IMR-90 (cell line): Measurements from ENCODE around the gene TUBGCP2. TPM values are rescaled to one million over a fixed set of nuclear protein-coding genes. Genes with fewer than 3 reads are reported as not detected.

Source experiments
- ATAC-seq: fragments of 200-7000 bp; cut with Tn5 transposase; 2 replicates; pipeline ENCODE4 v1.9.1; 2020; ENCODE audit warnings: low read depth, mild to moderate bottlenecking, moderate library complexity
- BruUV-seq: library from RNA; stranded (reverse); fragments of 400-500 nt; replicated peaks from 2 replicates; lab custom pipeline; 2021; lab: Mats Ljungman, UMichigan
- CTCF ChIA-PET: fragments of 300-600 bp; formaldehyde crosslinking; extraction: SDS; loops from one replicate; lab custom pipeline; 2021; ENCODE audit warnings: antibody characterized with exemption; lab: Yijun Ruan, JAX
- POLR2A ChIA-PET: fragments of 300-600 bp; sonication (Branson Sonifier 250); formaldehyde crosslinking; loops from one replicate; lab custom pipeline; 2022; ENCODE audit warnings: antibody characterized with exemption; ENCODE audit not compliant: unreplicated experiment; lab: Charles Lee
- DNase-seq: peaks from one replicate; pipeline ENCODE4 v3.0.0; 2013
- H2AFZ ChIP-seq: replicated peaks from 2 replicates; pipeline ENCODE3; 2013; ENCODE audit warnings: low read length, mild to moderate bottlenecking; ENCODE audit not compliant: poor library complexity
- H2AK5ac ChIP-seq: 2 replicates; pipeline ENCODE4 v1.6.1; 2013; ENCODE audit warnings: low read depth, low read length, inconsistent platforms
- H2AK9ac ChIP-seq: replicated peaks from 2 replicates; pipeline ENCODE3; 2013; ENCODE audit warnings: mild to moderate bottlenecking, low read depth, low read length, moderate library complexity; ENCODE audit not compliant: poor library complexity
- H2BK120ac ChIP-seq: 2 replicates; pipeline ENCODE4 v1.6.1; 2013; ENCODE audit warnings: low read depth, low read length, inconsistent platforms
- H2BK15ac ChIP-seq: 3 replicates; pipeline ENCODE4 v1.6.1; 2013; ENCODE audit warnings: low read depth, low read length, inconsistent platforms
- H2BK20ac ChIP-seq: 2 replicates; pipeline ENCODE4 v1.6.1; 2013; ENCODE audit warnings: low read depth, mild to moderate bottlenecking, inconsistent platforms, low read length, moderate library complexity
- H2BK5ac ChIP-seq: 2 replicates; pipeline ENCODE4 v1.6.1; 2013; ENCODE audit warnings: mild to moderate bottlenecking, low read depth, low read length, inconsistent platforms; ENCODE audit not compliant: poor library complexity, severe bottlenecking
- H3K14ac ChIP-seq: replicated peaks from 2 replicates; pipeline ENCODE4 v1.6.1; 2013; ENCODE audit warnings: low read depth, low read length, inconsistent platforms
- H3K18ac ChIP-seq: 2 replicates; pipeline ENCODE4 v1.6.1; 2013; ENCODE audit warnings: low read depth, low read length, control low read depth
- H3K23ac ChIP-seq: 2 replicates; pipeline ENCODE4 v1.6.1; 2013; ENCODE audit warnings: low read depth, low read length, inconsistent platforms
- H3K27ac ChIP-seq: 2 replicates; pipeline ENCODE4 v1.5.1; 2013; ENCODE audit warnings: mild to moderate bottlenecking, control low read depth, low read length; ENCODE audit not compliant: insufficient read depth
- H3K27me3 ChIP-seq: 2 replicates; pipeline ENCODE4 v1.6.1; 2013; ENCODE audit warnings: low read length; ENCODE audit not compliant: control insufficient read depth, insufficient read depth
- H3K36me3 ChIP-seq: 2 replicates; pipeline ENCODE4 v1.6.1; 2013; ENCODE audit warnings: low read length, mixed read lengths; ENCODE audit not compliant: control insufficient read depth, insufficient read depth
- H3K4ac ChIP-seq: 2 replicates; pipeline ENCODE4 v1.6.1; 2013; ENCODE audit warnings: low read depth, low read length, inconsistent platforms
- H3K4me1 ChIP-seq: 2 replicates; pipeline ENCODE4 v1.6.1; 2013; ENCODE audit warnings: low read length, mixed read lengths; ENCODE audit not compliant: control insufficient read depth, insufficient read depth
- H3K4me2 ChIP-seq: 2 replicates; pipeline ENCODE4 v1.6.1; 2013; ENCODE audit warnings: low read depth, mild to moderate bottlenecking, control low read depth, low read length, moderate library complexity
- H3K4me3 ChIP-seq: 2 replicates; pipeline ENCODE4 v1.5.1; 2013; ENCODE audit warnings: low read depth, mild to moderate bottlenecking, control low read depth, low read length, moderate library complexity; ENCODE audit not compliant: insufficient read depth
- H3K56ac ChIP-seq: 2 replicates; pipeline ENCODE4 v1.6.1; 2013; ENCODE audit warnings: low read length, inconsistent platforms; ENCODE audit not compliant: insufficient read depth; ENCODE audit errors: extremely low read depth
- H3K79me1 ChIP-seq, 2 experiments: 2 replicates each; pipeline ENCODE4 v1.6.1; 2013; ENCODE audit warnings: low read length in 2 of 2, inconsistent platforms in 1 of 2, low read depth in 1 of 2
- H3K9ac ChIP-seq: 2 replicates; pipeline ENCODE4 v1.6.1; 2013; ENCODE audit warnings: low read depth, low read length, control low read depth
- H3K9me1 ChIP-seq: 2 replicates; pipeline ENCODE4 v1.6.1; 2013; ENCODE audit warnings: low read length, inconsistent platforms; ENCODE audit not compliant: insufficient read depth
- H3K9me3 ChIP-seq: 2 replicates; pipeline ENCODE4 v1.6.1; 2013; ENCODE audit warnings: low read length; ENCODE audit not compliant: control insufficient read depth, insufficient read depth
- H4K20me1 ChIP-seq: 2 replicates; pipeline ENCODE4 v1.6.1; 2013; ENCODE audit warnings: low read length, inconsistent platforms; ENCODE audit not compliant: insufficient read depth
- H4K5ac ChIP-seq: 2 replicates; pipeline ENCODE4 v1.6.1; 2013; ENCODE audit warnings: mild to moderate bottlenecking, low read depth, low read length, control low read depth
- H4K8ac ChIP-seq, 2 experiments: 2 replicates each; pipeline ENCODE4 v1.6.1; 2013; ENCODE audit warnings: low read depth in 2 of 2, low read length in 2 of 2, control low read depth in 1 of 2, inconsistent platforms in 1 of 2
- H4K91ac ChIP-seq: 2 replicates; pipeline ENCODE4 v1.6.1; 2013; ENCODE audit warnings: low read depth, low read length, inconsistent platforms; ENCODE audit not compliant: insufficient read depth
- BHLHE40 ChIP-seq: fragments of 150-350 bp; IDR thresholded peaks from 2 replicates; pipeline ENCODE4 v1.6.1; 2016; ENCODE audit warnings: mild to moderate bottlenecking, low read depth, low read length
- CEBPB ChIP-seq: IDR thresholded peaks from 2 replicates; pipeline ENCODE4 v1.6.1; 2012; ENCODE audit warnings: low read depth, low read length, improper control_type of control experiment
- CHD1 ChIP-seq: IDR thresholded peaks from 2 replicates; pipeline ENCODE4 v1.6.1; 2012; ENCODE audit warnings: low read depth, low read length, improper control_type of control experiment
- FOS ChIP-seq: fragments of 150-350 bp; IDR thresholded peaks from 2 replicates; pipeline ENCODE4 v1.6.1; 2016; ENCODE audit warnings: low read depth, low read length
- MAFK ChIP-seq: IDR thresholded peaks from 2 replicates; pipeline ENCODE4 v1.6.1; 2012; ENCODE audit warnings: low read depth, low read length, improper control_type of control experiment
- MAZ ChIP-seq: IDR thresholded peaks from 2 replicates; pipeline ENCODE4 v1.6.1; 2012; ENCODE audit warnings: low read depth, mild to moderate bottlenecking, low read length, improper control_type of control experiment, moderate library complexity, borderline replicate concordance
- MXI1 ChIP-seq: IDR thresholded peaks from 2 replicates; pipeline ENCODE4 v1.6.1; 2012; ENCODE audit warnings: low read depth, mild to moderate bottlenecking, low read length, moderate library complexity, borderline replicate concordance
- NFE2L2 ChIP-seq: fragments of 150-350 bp; IDR thresholded peaks from 2 replicates; pipeline ENCODE4 v1.6.1; 2016; ENCODE audit warnings: low read depth, mild to moderate bottlenecking, low read length
- POLR2A ChIP-seq: IDR thresholded peaks from 2 replicates; pipeline ENCODE4 v1.6.1; 2012; ENCODE audit warnings: mild to moderate bottlenecking, low read depth, low read length
- RAD21 ChIP-seq: IDR thresholded peaks from 2 replicates; pipeline ENCODE4 v1.6.1; 2012; ENCODE audit warnings: low read length, improper control_type of control experiment
- RCOR1 ChIP-seq: IDR thresholded peaks from 2 replicates; pipeline ENCODE4 v1.6.1; 2012; ENCODE audit warnings: mild to moderate bottlenecking, low read length, improper control_type of control experiment; ENCODE audit not compliant: insufficient replicate concordance
- RFX5 ChIP-seq: IDR thresholded peaks from 2 replicates; pipeline ENCODE4 v1.8.0; 2012; ENCODE audit warnings: low read depth, mild to moderate bottlenecking, low read length, moderate library complexity
- SMC3 ChIP-seq: fragments of 150-350 bp; IDR thresholded peaks from 2 replicates; pipeline ENCODE4 v1.6.1; 2016; ENCODE audit warnings: low read depth, mild to moderate bottlenecking, antibody characterized with exemption, low read length, moderate library complexity
- WGBS, 2 experiments: methylation state at CpG; one replicate each; pipeline versions ENCODE4 v1.1.5 to v1.1.7; 2013; ENCODE audit warnings: missing lambda C conversion rate in 2 of 2; ENCODE audit not compliant: insufficient read length in 1 of 2; ENCODE audit errors: extremely low coverage in 2 of 2; 5-methylcytosine and 5-hydroxymethylcytosine counted together
- dilution Hi-C: fragments of 300-500 bp; cut with HindIII; formaldehyde crosslinking; loops from one replicate; pipeline ENCODE4 v1.14.3; 2018; ENCODE audit warnings: low sequenced_read_pairs; ENCODE audit not compliant: unreplicated experiment
- in situ Hi-C: fragments of 300-500 bp; cut with MboI; formaldehyde crosslinking; loops from 3 replicates; pipeline ENCODE4 v1.14.3; 2019; ENCODE audit warnings: low sequenced_read_pairs, inconsistent platforms, mixed read lengths
- intact Hi-C: fragments of 100-400 bp; cut with micrococcal nuclease; formaldehyde crosslinking; loops from 2 replicates; pipeline ENCODE4 v1.10.0; 2022
- polyA plus RNA-seq, 3 experiments: library from polyadenylated mRNA; depleted of rRNA; stranded (reverse); fragments of >200 nt; gene quantifications; 2 replicates each; pipeline ENCODE4 v1.2.3, GENCODE V29; 2012; ENCODE audit warnings: low replicate concordance in 1 of 3
- total RNA-seq: library from RNA; depleted of rRNA; stranded (reverse); fragments of >200 nt; gene quantifications from 2 replicates; pipeline ENCODE4 v1.2.3, GENCODE V29; 2012
- TF ChIP-seq, protein P1 (sequence below): fragments of 150-350 bp; IDR thresholded peaks from 2 replicates; pipeline ENCODE4 v1.6.1; 2016; ENCODE audit warnings: low read depth, mild to moderate bottlenecking, low read length, moderate library complexity, borderline replicate concordance
- TF ChIP-seq, protein P2 (sequence below): conservative IDR thresholded peaks from 2 replicates; pipeline ENCODE4 v1.5.1; 2012; ENCODE audit warnings: mild to moderate bottlenecking, low read depth, low read length, improper control_type of control experiment

TUBGCP2 gene
- total and polyA plus RNA-seq, 2 of the 4 experiments (the other 2 are of a cell fraction), result 48.1 to 72.6 TPM

DNA sequence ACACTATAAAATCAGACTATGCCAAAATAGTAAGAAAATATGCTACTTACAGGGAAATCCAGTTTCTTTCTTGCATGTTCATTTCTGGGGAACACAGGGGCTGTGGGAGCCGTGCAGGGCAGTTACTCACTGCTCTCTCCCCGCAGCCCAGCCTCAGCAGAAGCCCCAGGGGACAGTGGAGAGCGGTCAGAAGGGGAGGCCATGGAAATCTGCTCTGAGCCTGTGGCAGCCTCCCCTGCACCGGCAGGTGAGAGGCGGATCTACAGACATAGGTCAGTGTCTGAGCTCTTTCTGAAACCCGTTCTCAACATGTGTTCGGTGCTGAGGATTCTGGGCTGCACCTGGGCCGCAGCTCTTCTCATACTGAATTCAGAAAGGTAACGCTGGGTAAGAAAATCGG, 2.9 kb upstream of the TUBGCP2 start:
- no peak overlapping the region for H3K27ac ChIP-seq
- H3K9ac ChIP-seq, result no peak overlapping the region
- in situ Hi-C loops (no loop called here), intact Hi-C loops (no loop called here), dilution Hi-C loops (no loop called here)
- TF ChIP-seq, protein P1, sequence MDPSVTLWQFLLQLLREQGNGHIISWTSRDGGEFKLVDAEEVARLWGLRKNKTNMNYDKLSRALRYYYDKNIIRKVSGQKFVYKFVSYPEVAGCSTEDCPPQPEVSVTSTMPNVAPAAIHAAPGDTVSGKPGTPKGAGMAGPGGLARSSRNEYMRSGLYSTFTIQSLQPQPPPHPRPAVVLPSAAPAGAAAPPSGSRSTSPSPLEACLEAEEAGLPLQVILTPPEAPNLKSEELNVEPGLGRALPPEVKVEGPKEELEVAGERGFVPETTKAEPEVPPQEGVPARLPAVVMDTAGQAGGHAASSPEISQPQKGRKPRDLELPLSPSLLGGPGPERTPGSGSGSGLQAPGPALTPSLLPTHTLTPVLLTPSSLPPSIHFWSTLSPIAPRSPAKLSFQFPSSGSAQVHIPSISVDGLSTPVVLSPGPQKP, result no peak
- no peak for TF ChIP-seq CHD1
- TF ChIP-seq MXI1, result no peak
- TF ChIP-seq SMC3, result no peak
- TF ChIP-seq RCOR1, result no peak
- no peak for TF ChIP-seq FOS
- no peak for TF ChIP-seq MAZ
- no peak for TF ChIP-seq RAD21
- TF ChIP-seq, protein P2, sequence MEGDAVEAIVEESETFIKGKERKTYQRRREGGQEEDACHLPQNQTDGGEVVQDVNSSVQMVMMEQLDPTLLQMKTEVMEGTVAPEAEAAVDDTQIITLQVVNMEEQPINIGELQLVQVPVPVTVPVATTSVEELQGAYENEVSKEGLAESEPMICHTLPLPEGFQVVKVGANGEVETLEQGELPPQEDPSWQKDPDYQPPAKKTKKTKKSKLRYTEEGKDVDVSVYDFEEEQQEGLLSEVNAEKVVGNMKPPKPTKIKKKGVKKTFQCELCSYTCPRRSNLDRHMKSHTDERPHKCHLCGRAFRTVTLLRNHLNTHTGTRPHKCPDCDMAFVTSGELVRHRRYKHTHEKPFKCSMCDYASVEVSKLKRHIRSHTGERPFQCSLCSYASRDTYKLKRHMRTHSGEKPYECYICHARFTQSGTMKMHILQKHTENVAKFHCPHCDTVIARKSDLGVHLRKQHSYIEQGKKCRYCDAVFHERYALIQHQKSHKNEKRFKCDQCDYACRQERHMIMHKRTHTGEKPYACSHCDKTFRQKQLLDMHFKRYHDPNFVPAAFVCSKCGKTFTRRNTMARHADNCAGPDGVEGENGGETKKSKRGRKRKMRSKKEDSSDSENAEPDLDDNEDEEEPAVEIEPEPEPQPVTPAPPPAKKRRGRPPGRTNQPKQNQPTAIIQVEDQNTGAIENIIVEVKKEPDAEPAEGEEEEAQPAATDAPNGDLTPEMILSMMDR, result no peak
- no peak for TF ChIP-seq RFX5
- no peak for TF ChIP-seq MAFK
- TF ChIP-seq CEBPB, result no peak
- TF ChIP-seq NFE2L2, result no peak
- TF ChIP-seq BHLHE40, result no peak
- TF ChIP-seq POLR2A, result no peak
- H3K27me3 ChIP-seq, result no peaks in the 10 kb centered on the region
- H3K4me1 ChIP-seq, result peaks cover 8% of the 10 kb centered on the region
- peaks cover 23% of the 10 kb centered on the region for H4K20me1 ChIP-seq
- H2BK120ac ChIP-seq, result no peak overlapping the region
- no peak overlapping the region for H4K91ac ChIP-seq
- no peak overlapping the region for H3K4ac ChIP-seq
- ATAC-seq (no peak), DNase-seq (no peak)
- peaks cover 10% of the 10 kb centered on the region; the same call in 1 of the 2 replicates for H3K9me1 ChIP-seq
- H2BK15ac ChIP-seq, result no peak overlapping the region
- POLR2A ChIA-PET, result no interaction called here
- H3K18ac ChIP-seq, result no peak overlapping the region
- peaks cover 14% of the 10 kb centered on the region; the same call in 1 of the 2 replicates for H3K36me3 ChIP-seq
- peaks cover 7 to 27% of the 10 kb centered on the region in 2 experiments for H3K79me1 ChIP-seq
- no peak overlapping the region for H2AK9ac ChIP-seq
- no peak overlapping the region for H2BK20ac ChIP-seq
- CTCF ChIA-PET, result no interaction called here
- H3K56ac ChIP-seq, result no peak overlapping the region
- no peak overlapping the region for H2AK5ac ChIP-seq
- no peak overlapping the region for H2BK5ac ChIP-seq
- no peak overlapping the region for H3K4me3 ChIP-seq
- no peak overlapping the region for H4K5ac ChIP-seq
- no peaks in the 10 kb centered on the region for H3K9me3 ChIP-seq
- H3K23ac ChIP-seq, result no peak overlapping the region
- BruUV-seq, result no TSS peak
- H2AFZ ChIP-seq, result no peak overlapping the region
- H3K14ac ChIP-seq, result no peak overlapping the region
- no peak overlapping the region for H3K4me2 ChIP-seq
- H4K8ac ChIP-seq, result no peak overlapping the region
- 86% methylated on average over 7 of the region's 10 CpGs; no CpG with 5 or more reads in 1 of the 2 experiments for WGBS, 2 experiments
